ENCODE results near the gene FGFR3. TPM values are rescaled to one million over a fixed set of nuclear protein-coding genes. Genes with fewer than 3 reads are reported as not detected.

Gene FGFR3
- total and polyA plus RNA-seq, 5 donors: 4.5 to 17.5 (median 7.6) TPM

DNA sequence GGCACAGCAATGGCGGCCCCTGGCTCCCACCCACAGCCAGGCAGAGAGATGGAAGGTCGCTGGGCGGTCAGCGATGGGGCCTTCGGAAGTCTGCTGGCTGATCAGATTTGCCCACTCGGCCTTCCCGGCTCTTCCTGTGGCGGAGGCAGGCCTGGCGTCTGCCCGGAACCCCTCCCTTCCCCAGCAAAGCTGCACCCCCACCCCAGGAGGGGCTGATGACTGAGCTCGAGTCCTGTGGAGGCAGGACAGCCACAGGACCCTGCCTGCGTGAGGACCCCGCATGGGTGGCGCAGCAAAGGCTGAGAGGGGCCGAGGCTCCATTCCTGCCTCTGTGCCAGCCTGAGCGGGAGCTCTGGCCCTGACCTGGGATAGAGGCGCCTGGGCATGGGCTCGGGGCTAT lies 37.0 kb upstream of the FGFR3 start:
- no peaks in the 10 kb centered on the region for H3K9me3 ChIP-seq (ENCODE audit: control insufficient read depth, low read length)
- no peak for DNase-seq
- intact Hi-C loops (cut with DNase I): loop anchor here in 1 of 4 donors (10.0 kb wide), 1 partner anchor 49 kb away; no protein-coding TSS in a partner anchor
- ATAC-seq: peak in 1 of 2 donors; percentile 1
- no peak overlapping the region for H3K4me3 ChIP-seq (ENCODE audit: low read length)
- no peak overlapping the region for H3K27ac ChIP-seq (ENCODE audit: low read length)
- no peaks in the 10 kb centered on the region for H3K27me3 ChIP-seq (ENCODE audit: control insufficient read depth, insufficient read depth)
- no peaks in the 10 kb centered on the region for H3K4me1 ChIP-seq (ENCODE audit: control insufficient read depth, insufficient read depth, low read length)
- 61% methylated on average over 18 of the region's 18 CpGs for WGBS

DNA sequence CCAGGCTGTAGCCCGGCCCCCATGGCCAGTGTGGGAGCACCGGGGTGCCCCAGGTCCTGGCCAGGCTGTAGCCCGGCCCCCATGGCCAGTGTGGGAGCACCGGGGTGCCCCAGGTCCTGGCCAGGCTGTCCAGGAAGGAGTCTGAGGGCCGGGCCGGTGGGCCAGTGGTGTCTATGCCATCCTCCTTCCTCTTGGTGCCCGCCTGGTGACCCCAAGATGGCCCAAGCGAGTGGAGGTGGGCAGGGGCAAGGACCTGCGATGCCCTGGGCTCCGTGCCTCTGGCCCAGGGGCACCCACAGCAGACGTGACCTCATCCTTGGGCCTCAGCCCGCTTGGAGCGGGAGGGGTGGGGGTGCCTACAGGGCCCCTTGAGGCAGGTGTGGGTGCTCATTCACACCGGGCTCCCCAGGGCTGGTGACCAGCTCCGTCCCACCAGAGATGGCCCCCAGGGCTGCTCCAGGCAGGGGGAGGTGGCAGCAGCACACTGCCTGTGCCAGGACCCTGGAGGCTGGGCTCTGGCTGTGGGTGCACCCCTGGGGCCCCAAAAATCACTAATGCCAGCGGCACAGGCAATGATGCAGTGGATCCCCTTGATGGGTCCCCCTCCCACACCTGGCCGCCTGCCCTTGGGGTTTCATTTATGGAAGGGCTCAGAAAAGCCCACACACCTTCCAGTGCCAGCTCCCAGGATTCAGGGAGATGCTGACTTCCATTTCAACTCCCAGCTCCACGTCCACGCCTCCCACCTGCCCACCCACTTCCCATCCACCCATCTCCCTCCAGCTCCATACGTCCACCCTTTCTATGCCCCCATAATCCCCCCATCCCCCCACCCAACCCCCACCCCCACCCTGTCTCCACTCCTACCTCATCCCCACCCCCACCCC lies 36.0 kb upstream of the FGFR3 start:
- H3K27ac ChIP-seq (ENCODE audit: low read length): no peak overlapping the region
- H3K27me3 ChIP-seq (ENCODE audit: control insufficient read depth, insufficient read depth): no peaks in the 10 kb centered on the region
- WGBS: 82% methylated on average over 20 of the region's 20 CpGs
- ATAC-seq (no peak), DNase-seq (no peak)
- no peaks in the 10 kb centered on the region for H3K4me1 ChIP-seq (ENCODE audit: control insufficient read depth, insufficient read depth, low read length)
- intact Hi-C loops (cut with DNase I): loop anchor here in 1 of 4 donors (10.0 kb wide), 1 partner anchor 48 kb away; no protein-coding TSS in a partner anchor
- H3K4me3 ChIP-seq (ENCODE audit: low read length): no peak overlapping the region
- H3K9me3 ChIP-seq (ENCODE audit: control insufficient read depth, low read length): no peaks in the 10 kb centered on the region

DNA sequence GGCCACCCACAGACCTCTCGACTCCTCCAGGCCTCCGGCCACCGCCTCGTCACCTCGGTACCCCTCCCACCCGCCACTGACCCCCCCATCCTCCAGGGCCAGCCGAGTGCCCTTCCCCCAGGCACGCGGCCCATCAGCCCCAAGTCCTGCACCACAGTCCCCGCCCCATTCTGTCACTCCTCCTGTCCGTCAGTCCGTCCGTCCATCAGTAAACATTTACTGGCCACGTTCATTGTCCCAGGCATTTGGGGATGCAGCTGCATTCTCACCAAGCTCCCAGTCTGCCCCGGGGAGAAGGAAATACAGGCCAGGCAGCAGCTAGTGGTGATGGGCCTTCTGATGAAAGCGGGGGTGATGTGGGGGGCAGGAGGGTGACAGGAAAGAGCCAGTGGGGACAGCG lies 35.3 kb upstream of the FGFR3 start:
- WGBS: 61% methylated on average over 17 of the region's 17 CpGs
- Histone ChIP-seq H3K4me1 (ENCODE audit: control insufficient read depth, insufficient read depth, low read length) (no peaks in the 10 kb centered on the region), H3K27ac (ENCODE audit: low read length) (no peak overlapping the region), H3K9me3 (ENCODE audit: control insufficient read depth, low read length) (no peaks in the 10 kb centered on the region), H3K27me3 (ENCODE audit: control insufficient read depth, insufficient read depth) (no peaks in the 10 kb centered on the region), H3K4me3 (ENCODE audit: low read length) (no peak overlapping the region)
- intact Hi-C loops (cut with DNase I): loop anchor here in 1 of 4 donors (10.0 kb wide), 1 partner anchor 47 kb away; no protein-coding TSS in a partner anchor
- DNase-seq (no peak), ATAC-seq (no peak)

DNA sequence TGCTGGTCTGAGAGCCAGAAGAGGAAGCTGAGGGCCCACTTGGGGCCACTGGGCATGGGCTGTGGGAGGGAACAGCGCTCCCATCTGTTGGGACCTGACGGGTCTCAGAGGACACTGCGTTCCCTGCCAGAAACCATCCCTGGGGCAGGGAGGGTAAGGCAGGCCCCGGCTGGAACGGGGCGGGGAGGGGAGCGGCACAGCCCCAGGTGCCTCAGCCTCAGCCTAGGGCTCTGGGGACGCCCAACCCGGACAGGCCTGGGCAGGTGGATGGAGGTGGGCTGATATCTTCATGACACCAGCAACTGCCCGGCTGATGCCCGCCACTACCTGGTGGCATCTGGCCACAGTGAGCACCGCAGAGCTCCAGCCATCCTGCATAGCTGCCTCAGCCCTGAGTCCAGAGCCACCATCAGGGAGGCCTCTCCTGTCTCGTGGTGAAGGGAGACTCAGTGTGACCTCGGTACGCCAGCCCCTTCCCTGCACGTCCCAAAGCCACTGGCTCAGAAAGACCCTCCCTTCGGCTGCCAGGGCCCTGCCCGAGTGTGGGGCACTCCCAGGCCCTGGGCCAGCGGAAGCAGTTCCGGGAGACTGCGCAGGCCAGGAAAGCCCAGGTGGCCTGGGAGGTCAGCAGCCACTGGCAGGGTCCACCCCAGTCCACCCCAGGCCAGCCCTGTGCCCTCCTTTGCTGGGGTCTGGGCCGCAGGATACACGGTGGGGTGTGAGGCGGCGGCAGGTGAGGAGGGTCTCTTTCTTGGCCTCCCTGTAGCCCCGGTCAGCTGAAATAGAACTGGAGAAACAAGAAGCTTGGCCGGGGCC lies 34.6 kb upstream of the FGFR3 start:
- ATAC-seq (no peak), DNase-seq (no peak)
- Histone ChIP-seq H3K27ac (ENCODE audit: low read length) (no peak overlapping the region), H3K4me3 (ENCODE audit: low read length) (no peak overlapping the region), H3K27me3 (ENCODE audit: control insufficient read depth, insufficient read depth) (no peaks in the 10 kb centered on the region), H3K9me3 (ENCODE audit: control insufficient read depth, low read length) (no peaks in the 10 kb centered on the region), H3K4me1 (ENCODE audit: control insufficient read depth, insufficient read depth, low read length) (no peaks in the 10 kb centered on the region)
- 89% methylated on average over 27 of the region's 27 CpGs for WGBS
- intact Hi-C loops (cut with DNase I): loop anchor here in 1 of 4 donors (10.0 kb wide), 1 partner anchor 46 kb away; no protein-coding TSS in a partner anchor

DNA sequence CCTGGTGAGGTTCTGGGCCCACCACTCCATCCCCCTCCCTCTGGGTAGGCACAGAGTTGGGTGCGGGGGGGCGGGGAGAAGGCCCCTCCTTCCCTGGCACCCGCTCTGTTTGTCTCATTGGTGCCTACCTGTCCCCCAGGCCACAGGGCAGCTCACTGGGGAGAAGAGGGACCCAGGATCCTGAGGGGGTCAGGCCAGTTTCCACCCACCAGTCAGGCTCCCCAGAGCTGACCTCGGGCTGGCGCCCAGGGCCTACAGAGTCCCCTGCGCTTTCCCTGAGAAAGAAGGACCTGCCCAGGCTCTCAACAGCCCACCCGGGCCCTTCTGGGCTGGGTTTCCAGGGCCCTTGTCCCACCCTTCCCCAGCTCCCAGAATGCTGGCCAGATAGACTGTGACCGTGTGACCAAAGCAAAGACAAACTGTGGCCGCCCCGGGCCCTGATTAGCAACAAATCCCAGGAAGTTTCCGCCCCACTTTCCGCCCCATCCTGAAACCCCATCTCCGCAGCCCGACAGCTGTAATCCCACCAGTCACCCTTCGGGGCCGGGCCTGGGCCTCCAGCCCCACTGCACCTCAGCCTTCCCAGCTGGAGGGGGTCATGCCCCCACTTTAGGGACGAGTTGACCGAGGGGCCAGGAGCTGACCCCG lies 33.8 kb upstream of the FGFR3 start:
- Histone ChIP-seq H3K9me3 (ENCODE audit: control insufficient read depth, low read length) (no peaks in the 10 kb centered on the region), H3K4me1 (ENCODE audit: control insufficient read depth, insufficient read depth, low read length) (peaks cover 2% of the 10 kb centered on the region), H3K27ac (ENCODE audit: low read length) (no peak overlapping the region), H3K27me3 (ENCODE audit: control insufficient read depth, insufficient read depth) (no peaks in the 10 kb centered on the region), H3K4me3 (ENCODE audit: low read length) (no peak overlapping the region)
- intact Hi-C loops (cut with DNase I): loop anchor here in 1 of 4 donors (10.0 kb wide), 1 partner anchor 46 kb away; no protein-coding TSS in a partner anchor
- DNase-seq: peak in 1 of 3 donors; percentile 49
- WGBS: 73% methylated on average over 19 of the region's 19 CpGs
- peak in 1 of 2 donors; percentile 66 for ATAC-seq

DNA sequence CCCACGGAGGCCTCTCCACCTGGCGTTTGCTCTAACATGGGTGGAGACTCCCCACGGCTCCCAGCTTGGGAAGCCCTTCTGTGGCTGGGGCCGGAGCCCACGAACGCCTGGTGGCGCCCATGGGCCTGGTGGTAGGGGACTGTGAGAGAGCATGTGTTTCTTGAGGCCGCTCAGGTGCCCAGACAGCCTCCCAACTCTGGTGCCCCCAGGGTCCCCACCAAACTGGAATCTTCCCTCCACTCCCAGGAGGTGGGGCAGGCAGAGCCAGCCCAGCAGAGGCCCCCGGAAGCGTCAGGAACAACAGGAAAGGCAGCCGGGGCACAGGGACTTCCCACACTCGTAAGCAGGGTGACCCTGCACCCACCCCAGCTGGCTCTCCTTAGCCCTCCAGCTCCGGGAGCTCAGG lies 33.3 kb upstream of the FGFR3 start:
- H3K27ac ChIP-seq (ENCODE audit: low read length): no peak overlapping the region
- intact Hi-C loops (cut with DNase I): loop anchor here in 1 of 4 donors (5.0 to 10.0 kb wide), 2 partner anchors 45 to 137 kb away; no protein-coding TSS in a partner anchor
- DNase-seq (no peak), ATAC-seq (peak in 1 of 2 donors; percentile 2)
- H3K27me3 ChIP-seq (ENCODE audit: control insufficient read depth, insufficient read depth): no peaks in the 10 kb centered on the region
- peaks cover 2% of the 10 kb centered on the region for H3K4me1 ChIP-seq (ENCODE audit: control insufficient read depth, insufficient read depth, low read length)
- H3K9me3 ChIP-seq (ENCODE audit: control insufficient read depth, low read length): no peaks in the 10 kb centered on the region
- H3K4me3 ChIP-seq (ENCODE audit: low read length): no peak overlapping the region
- WGBS: 68% methylated on average over 13 of the region's 13 CpGs

DNA sequence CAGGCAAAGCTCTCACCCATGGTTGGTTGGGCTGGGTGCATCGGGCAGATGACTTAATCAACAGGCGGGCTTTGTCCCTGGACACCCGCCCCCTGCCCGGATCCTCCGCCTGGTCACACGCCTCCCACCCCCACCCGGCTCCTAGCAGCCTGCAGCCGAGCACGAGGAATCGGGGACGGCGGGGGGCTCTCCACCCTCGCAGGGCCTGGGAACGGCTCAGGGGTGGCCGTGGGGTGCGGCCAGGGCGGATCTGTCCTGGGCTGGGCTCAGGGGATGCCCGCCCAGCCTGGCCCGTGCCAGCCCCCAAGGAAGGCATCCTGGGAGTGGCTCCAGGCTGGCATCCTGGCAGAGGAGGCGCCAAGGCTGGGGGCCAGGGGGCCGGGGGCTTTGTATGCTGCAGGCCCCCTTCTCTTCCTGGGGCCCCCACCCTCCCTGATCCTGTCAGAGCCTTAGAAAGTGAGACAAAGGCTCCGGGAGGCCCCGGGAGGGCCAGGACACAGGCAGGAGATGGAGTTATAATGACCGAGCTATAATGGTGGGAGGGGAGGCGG lies 32.5 kb upstream of the FGFR3 start:
- DNase-seq (no peak), ATAC-seq (peak in 1 of 2 donors; percentile 42)
- Histone ChIP-seq H3K4me1 (ENCODE audit: control insufficient read depth, insufficient read depth, low read length) (peaks cover 2% of the 10 kb centered on the region), H3K27ac (ENCODE audit: low read length) (no peak overlapping the region), H3K4me3 (ENCODE audit: low read length) (no peak overlapping the region), H3K9me3 (ENCODE audit: control insufficient read depth, low read length) (no peaks in the 10 kb centered on the region), H3K27me3 (ENCODE audit: control insufficient read depth, insufficient read depth) (no peaks in the 10 kb centered on the region)
- 47% methylated on average over 25 of the region's 25 CpGs for WGBS
- intact Hi-C loops (cut with DNase I): loop anchor here in 1 of 4 donors (5.0 kb wide), 1 partner anchor 137 kb away; no protein-coding TSS in a partner anchor

DNA sequence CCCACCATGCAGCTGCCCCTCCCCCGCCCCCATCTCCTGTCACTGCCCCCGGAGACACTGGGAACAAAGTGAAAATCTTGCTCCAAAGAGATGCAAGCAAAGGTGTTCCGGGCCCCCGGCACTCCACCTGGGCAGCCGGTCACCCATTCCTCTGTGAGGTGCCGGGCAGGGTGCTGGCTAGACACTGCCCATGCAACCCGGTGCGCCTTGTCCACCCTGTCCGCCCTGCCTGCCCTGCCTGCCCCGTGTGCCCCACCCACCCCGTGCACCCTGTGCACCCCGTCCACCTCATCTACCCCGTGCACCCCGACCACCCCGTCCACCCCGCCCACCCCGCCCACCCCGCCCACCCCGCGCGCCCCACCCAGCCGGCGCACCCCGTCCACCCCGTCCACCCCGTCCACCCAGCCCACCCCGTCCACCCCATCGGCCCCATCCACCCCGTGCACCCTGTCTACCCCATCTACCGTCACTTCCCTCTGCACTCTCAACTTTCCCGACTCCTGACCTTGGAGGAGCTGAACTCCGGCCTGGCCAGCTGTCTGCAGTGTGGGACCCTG lies 31.9 kb upstream of the FGFR3 start:
- Histone ChIP-seq H3K4me3 (ENCODE audit: low read length) (no peak overlapping the region), H3K27ac (ENCODE audit: low read length) (no peak overlapping the region), H3K27me3 (ENCODE audit: control insufficient read depth, insufficient read depth) (no peaks in the 10 kb centered on the region), H3K4me1 (ENCODE audit: control insufficient read depth, insufficient read depth, low read length) (peaks cover 2% of the 10 kb centered on the region), H3K9me3 (ENCODE audit: control insufficient read depth, low read length) (no peaks in the 10 kb centered on the region)
- no peak for ATAC-seq
- WGBS: 73% methylated on average over 32 of the region's 32 CpGs
- intact Hi-C loops (cut with DNase I): loop anchor here in 1 of 4 donors (5.0 kb wide), 1 partner anchor 136 kb away; no protein-coding TSS in a partner anchor
- DNase-seq: no peak

DNA sequence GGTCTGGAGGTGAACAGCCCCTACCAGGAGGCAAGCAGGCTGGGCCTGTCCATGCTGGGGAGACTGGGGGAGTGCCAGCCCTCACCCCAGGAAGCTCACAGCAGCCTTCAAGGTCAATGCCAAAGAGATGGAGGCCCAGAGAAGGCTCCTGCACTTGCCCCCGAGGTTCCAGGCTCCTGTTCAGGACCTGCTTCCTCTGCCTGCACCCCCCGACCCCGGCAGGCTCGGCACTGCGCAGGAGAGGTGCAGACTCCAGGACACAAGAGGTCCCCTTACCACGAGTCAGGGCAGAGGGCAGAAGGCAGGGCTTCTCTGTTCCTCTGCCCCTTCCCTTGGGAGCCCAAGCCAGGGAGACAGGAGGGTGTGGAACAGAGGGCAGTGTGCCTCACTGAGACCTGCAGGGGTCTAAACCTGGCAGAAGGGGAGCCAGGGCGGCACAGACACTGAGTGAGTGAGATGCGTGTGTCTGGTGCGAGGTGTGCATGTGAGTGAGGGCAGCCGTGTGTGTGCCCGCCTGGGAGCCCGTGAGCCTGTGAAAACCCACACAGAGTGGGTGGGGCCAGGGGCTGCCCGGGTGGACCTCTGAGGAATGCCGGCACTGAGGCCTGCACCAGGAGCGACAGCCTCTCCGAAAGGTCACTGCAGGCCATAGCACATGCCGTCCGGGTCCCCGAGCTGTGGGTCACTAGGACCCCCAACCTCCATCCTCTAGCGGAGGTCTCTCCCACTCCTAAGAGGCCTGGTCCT lies 30.7 kb upstream of the FGFR3 start:
- WGBS: 87% methylated on average over 20 of the region's 20 CpGs
- intact Hi-C loops (cut with DNase I): loop anchor here in 1 of 4 donors (5.0 kb wide), 1 partner anchor 135 kb away; no protein-coding TSS in a partner anchor

More for the DNA sequence above, 30.7 kb upstream of the FGFR3 start:
- Histone ChIP-seq H3K4me3 (ENCODE audit: low read length) (no peak overlapping the region), H3K4me1 (ENCODE audit: control insufficient read depth, insufficient read depth, low read length) (peaks cover 2% of the 10 kb centered on the region), H3K9me3 (ENCODE audit: control insufficient read depth, low read length) (no peaks in the 10 kb centered on the region), H3K27ac (ENCODE audit: low read length) (no peak overlapping the region), H3K27me3 (ENCODE audit: control insufficient read depth, insufficient read depth) (no peaks in the 10 kb centered on the region)
- no peak for DNase-seq
- no peak for ATAC-seq

All from right cardiac atrium (tissue), 5 donors.